ENCODE results near the gene DLGAP1. TPM values are rescaled to one million over a fixed set of nuclear protein-coding genes. Genes with fewer than 3 reads are reported as not detected.

The DLGAP1 gene
- polyA plus RNA-seq, 6 donors from 2014 or later: 0.32 TPM; not detected in 5

DNA sequence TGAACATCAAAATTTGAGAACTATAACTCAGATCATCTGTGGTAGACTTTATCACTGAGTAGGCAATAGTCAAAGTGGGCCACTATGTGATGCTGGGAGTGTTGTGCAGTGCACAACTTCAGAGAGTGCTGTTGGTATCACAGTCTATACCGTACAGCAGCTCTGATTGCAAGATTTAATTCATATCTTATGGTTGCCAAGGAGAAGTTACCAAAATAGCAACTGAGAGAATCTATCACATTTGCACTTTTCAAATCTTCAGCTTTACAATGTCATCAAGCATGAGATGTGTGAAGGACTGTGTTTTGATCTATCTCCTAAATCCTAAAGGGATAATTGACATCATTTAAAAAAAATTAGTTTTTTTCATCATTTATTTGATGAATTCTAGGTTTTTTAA, 216.1 kb downstream of the DLGAP1 start:
- H3K4me3 Mint-ChIP-seq: no peak overlapping the region
- no peaks in the 10 kb centered on the region for H3K36me3 Mint-ChIP-seq
- H3K27me3 Mint-ChIP-seq: no peaks in the 10 kb centered on the region
- H3K27ac Mint-ChIP-seq: no peak overlapping the region
- DNase-seq (no peak), ATAC-seq (ENCODE audit: low read depth in 2 of 2) (no peak)
- H3K9me3 Mint-ChIP-seq: peaks cover 0 to 4% (median 0%) of the 10 kb centered on the region in 7 donors
- H3K4me1 Mint-ChIP-seq: no peaks in the 10 kb centered on the region

DNA sequence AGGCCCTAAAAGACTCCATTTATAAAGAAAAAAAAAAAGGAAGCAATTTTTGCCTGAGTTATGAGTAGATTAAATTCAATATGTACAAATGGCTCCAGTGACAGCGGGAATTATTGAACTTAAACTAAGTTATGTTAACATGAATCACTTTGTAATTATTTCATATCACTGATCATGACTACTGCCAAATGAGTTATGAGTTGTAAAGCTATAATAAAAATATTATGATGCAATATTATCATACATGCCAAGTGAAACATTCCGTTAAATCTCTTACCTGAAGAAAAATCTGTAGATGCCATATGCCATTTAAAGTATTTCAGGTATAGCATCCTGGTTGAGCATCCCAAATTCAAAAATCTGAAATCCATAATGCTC, 217.5 kb downstream of the DLGAP1 start:
- H3K36me3 Mint-ChIP-seq: no peaks in the 10 kb centered on the region
- no peak for ATAC-seq (ENCODE audit: low read depth in 2 of 2)
- H3K4me1 Mint-ChIP-seq: no peaks in the 10 kb centered on the region
- no peak overlapping the region for H3K4me3 Mint-ChIP-seq
- peaks cover 0 to 4% (median 0%) of the 10 kb centered on the region in 7 donors for H3K9me3 Mint-ChIP-seq
- no peak overlapping the region for H3K27ac Mint-ChIP-seq
- no peaks in the 10 kb centered on the region for H3K27me3 Mint-ChIP-seq
- DNase-seq: no peak

DNA sequence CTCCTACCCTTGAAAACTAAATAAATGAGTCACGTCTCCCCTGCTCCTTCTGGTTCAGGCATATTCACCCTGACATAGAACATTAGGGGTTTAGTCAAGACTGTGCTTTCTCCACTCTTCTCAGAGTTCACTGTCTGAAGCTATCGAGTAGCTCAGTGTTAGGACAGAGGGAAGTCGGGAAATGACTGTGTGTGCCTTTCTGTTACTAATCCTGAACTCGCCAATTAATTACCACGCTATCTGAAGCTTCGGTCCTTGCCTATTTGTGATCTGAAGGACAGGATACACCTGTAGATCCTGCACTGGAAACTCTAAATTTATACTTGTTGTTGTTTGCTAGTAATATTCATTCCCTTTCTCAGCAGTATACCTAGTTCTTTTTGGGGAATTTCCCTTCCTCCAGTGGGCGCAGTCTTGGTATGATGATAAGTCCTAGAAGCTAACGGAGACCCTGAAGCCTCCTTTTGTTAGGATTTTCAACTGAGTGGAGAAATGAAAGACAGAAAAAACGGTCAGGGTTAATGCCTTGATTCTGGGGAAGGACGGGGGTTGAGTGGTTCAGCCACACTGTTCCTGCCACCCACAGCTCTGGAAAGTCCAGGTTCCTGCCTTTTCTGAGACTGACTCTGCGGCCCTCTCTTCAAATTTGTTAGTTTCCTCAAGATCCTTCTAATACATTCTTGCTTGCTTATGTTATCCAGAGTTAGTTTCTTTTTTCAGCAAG, 218.0 kb downstream of the DLGAP1 start:
- H3K9me3 Mint-ChIP-seq: peaks cover 0 to 4% (median 0%) of the 10 kb centered on the region in 7 donors
- ATAC-seq (ENCODE audit: low read depth in 2 of 2) (no peak), DNase-seq (no peak)
- no peaks in the 10 kb centered on the region for H3K27me3 Mint-ChIP-seq
- no peak overlapping the region for H3K27ac Mint-ChIP-seq
- H3K4me3 Mint-ChIP-seq: no peak overlapping the region
- no peaks in the 10 kb centered on the region for H3K36me3 Mint-ChIP-seq
- H3K4me1 Mint-ChIP-seq: no peaks in the 10 kb centered on the region

- Mint-ChIP-seq H3K9me3 (peaks cover 0 to 9% (median under 1%) of the 10 kb centered on the region in 7 donors), H3K27me3 (no peaks in the 10 kb centered on the region), H3K4me3 (no peak overlapping the region), H3K4me1 (no peaks in the 10 kb centered on the region), H3K27ac (no peak overlapping the region), H3K36me3 (no peaks in the 10 kb centered on the region)
- ATAC-seq (ENCODE audit: low read depth in 2 of 2) (no peak), DNase-seq (no peak)
Observed at GRCh38 chr18:4233468-4233867, 221.6 kb downstream of the DLGAP1 start.

GRCh38 chr18:4232656-4233055, 222.5 kb downstream of the DLGAP1 start:
- no peaks in the 10 kb centered on the region for H3K27me3 Mint-ChIP-seq
- DNase-seq (no peak), ATAC-seq (ENCODE audit: low read depth in 2 of 2) (no peak)
- H3K4me3 Mint-ChIP-seq: no peak overlapping the region
- H3K36me3 Mint-ChIP-seq: no peaks in the 10 kb centered on the region
- H3K4me1 Mint-ChIP-seq: no peaks in the 10 kb centered on the region
- peaks cover 0 to 17% (median 4%) of the 10 kb centered on the region in 7 donors for H3K9me3 Mint-ChIP-seq
- no peak overlapping the region for H3K27ac Mint-ChIP-seq

DNA sequence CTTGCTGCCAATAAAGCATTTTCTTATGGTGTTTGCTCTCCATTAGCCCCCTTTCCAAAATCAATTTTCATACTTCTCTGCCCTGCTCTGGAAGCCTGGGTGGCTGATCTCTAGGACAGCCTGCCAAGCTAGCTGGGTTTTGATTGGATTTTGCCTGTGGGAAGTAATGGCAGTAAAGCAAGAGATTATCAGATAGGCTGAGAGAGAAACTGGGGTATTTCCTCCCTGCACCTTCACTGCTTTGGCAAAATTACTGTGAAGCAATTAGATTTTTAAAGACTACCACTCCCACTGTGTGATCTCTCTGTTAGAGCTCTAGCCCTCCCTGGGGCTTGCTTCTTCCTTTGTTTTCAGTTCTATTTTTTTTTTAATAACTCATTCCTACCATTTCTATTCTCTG, 223.8 kb downstream of the DLGAP1 start:
- no peaks in the 10 kb centered on the region for H3K4me1 Mint-ChIP-seq
- no peaks in the 10 kb centered on the region for H3K27me3 Mint-ChIP-seq
- H3K27ac Mint-ChIP-seq: no peak overlapping the region
- H3K36me3 Mint-ChIP-seq: no peaks in the 10 kb centered on the region
- H3K4me3 Mint-ChIP-seq: no peak overlapping the region
- ATAC-seq (ENCODE audit: low read depth in 2 of 2) (no peak), DNase-seq (no peak)
- H3K9me3 Mint-ChIP-seq: peaks cover 0 to 23% (median 6%) of the 10 kb centered on the region in 7 donors

DNA sequence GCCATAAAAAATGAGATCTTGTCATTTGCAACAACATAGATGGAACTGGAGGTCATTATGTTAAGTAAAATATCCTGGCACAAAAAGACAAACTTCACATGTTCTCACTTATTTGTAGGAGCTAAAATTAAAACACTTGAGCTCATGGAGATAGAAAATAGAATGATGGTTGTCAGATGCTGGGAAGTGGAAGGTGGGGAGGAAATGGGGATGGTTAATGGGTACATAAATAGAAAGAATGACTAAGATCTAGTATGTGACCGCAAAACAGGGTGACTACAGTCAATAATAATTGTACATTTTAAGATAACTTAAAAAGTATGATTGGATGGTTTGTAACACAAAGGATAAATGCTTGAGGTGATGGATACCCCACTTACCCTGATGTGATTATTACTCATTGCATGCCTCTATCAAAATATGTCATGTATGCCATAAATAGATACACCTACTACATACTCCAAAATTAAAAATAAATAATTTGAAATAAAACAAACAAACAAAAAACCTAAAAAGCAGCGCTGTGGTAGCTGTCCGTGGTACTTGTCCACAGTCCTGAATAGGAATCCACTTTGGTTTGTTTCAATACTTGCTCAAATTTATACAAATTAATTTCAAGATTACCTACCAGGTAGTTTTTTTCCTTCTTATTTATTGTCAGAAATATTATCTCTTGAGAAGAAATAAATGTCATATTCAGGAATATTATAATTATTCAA, 224.5 kb downstream of the DLGAP1 start:
- DNase-seq (no peak), ATAC-seq (ENCODE audit: low read depth in 2 of 2) (no peak)
- Mint-ChIP-seq H3K4me3 (no peak overlapping the region), H3K36me3 (no peaks in the 10 kb centered on the region), H3K27me3 (no peaks in the 10 kb centered on the region), H3K27ac (no peak overlapping the region), H3K4me1 (no peaks in the 10 kb centered on the region), H3K9me3 (peaks cover 0 to 23% (median 6%) of the 10 kb centered on the region in 7 donors)

DNA sequence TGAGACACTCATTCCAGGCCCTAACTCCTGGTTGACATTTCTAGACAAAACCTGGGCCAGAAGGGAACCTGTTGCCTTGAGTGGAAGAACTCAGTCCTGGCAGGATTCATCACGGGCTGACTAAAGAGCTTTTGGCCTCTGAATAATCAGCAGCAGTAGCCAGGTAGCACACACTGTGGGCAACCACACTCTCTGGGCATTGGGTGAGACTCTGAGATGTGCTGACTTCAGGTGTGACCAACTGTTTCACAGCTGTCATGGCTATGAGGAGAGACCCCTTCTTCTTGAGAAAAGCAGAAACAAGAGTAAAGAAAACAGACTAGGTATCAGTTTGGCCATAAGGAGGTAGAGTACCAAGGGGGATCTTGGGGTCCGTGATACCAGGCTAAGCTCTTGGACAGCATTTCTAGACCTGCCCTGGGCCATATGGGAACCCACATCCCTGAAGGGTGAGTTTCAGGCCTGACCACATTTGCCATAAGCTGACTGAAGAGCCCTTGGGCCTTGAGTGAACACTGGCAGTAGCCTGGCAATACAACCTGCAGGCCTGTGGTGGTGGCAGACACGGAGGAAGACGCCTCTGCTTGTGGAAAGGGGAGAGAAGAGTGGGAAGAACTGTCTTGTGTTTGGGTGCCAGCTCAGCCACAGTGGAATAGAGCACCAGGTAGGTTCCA, 230.9 kb downstream of the DLGAP1 start:
- Mint-ChIP-seq H3K36me3 (no peaks in the 10 kb centered on the region), H3K4me3 (no peak overlapping the region), H3K4me1 (no peaks in the 10 kb centered on the region), H3K27ac (no peak overlapping the region), H3K27me3 (peaks cover 0 to 5% (median 0%) of the 10 kb centered on the region in 3 donors), H3K9me3 (peaks cover 0 to 20% (median 6%) of the 10 kb centered on the region in 7 donors)
- ATAC-seq (ENCODE audit: low read depth in 2 of 2) (no peak), DNase-seq (no peak)

DNA sequence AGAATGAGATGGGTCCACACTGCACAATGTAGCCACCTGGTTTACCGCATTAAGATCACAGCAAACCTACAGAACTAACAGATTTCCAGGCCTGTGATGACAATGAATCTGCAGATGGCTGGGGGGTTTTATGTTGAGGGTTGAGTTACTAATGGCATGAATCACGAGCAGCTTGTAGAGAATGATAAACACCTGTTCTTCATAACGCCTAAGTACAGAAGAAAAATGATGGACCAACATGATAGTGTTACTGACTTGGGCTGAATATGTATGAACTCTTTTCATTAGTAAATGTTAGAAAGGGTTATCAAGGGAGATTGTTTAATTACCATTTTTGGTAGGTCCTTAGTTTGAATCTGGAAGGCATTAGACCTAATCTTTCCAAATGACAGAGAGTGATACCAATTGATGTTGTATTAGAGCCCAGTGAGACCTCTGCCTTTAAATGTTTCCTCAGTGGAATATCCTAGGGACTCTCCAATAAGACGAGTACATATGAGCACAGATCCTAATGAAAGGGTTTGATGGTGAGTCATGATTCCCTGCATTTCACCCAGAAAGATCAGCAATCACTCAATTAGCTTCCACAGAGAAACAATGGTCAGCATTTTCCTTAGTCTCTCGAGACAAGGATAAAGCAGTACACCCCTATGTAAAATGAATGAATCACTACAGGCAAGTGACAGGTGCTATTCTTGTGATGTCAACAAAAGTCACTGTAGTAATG, 243.8 kb downstream of the DLGAP1 start:
- no peaks in the 10 kb centered on the region for H3K36me3 Mint-ChIP-seq
- ATAC-seq (ENCODE audit: low read depth in 2 of 2): no peak
- H3K27ac Mint-ChIP-seq: no peak overlapping the region
- H3K4me3 Mint-ChIP-seq: no peak overlapping the region
- no peaks in the 10 kb centered on the region for H3K4me1 Mint-ChIP-seq
- H3K27me3 Mint-ChIP-seq: no peaks in the 10 kb centered on the region
- H3K9me3 Mint-ChIP-seq: peaks cover 0 to 18% (median 0%) of the 10 kb centered on the region in 7 donors
- DNase-seq: no peak

- H3K9me3 Mint-ChIP-seq: peaks cover 0 to 26% (median 4%) of the 10 kb centered on the region in 7 donors
- H3K36me3 Mint-ChIP-seq: no peaks in the 10 kb centered on the region
- H3K27ac Mint-ChIP-seq: no peak overlapping the region
- DNase-seq (no peak), ATAC-seq (ENCODE audit: low read depth in 2 of 2) (no peak)
- H3K4me1 Mint-ChIP-seq: no peaks in the 10 kb centered on the region
- no peak overlapping the region for H3K4me3 Mint-ChIP-seq
- H3K27me3 Mint-ChIP-seq: no peaks in the 10 kb centered on the region
Observed at GRCh38 chr18:4208366-4208765, 246.7 kb downstream of the DLGAP1 start.

DNA sequence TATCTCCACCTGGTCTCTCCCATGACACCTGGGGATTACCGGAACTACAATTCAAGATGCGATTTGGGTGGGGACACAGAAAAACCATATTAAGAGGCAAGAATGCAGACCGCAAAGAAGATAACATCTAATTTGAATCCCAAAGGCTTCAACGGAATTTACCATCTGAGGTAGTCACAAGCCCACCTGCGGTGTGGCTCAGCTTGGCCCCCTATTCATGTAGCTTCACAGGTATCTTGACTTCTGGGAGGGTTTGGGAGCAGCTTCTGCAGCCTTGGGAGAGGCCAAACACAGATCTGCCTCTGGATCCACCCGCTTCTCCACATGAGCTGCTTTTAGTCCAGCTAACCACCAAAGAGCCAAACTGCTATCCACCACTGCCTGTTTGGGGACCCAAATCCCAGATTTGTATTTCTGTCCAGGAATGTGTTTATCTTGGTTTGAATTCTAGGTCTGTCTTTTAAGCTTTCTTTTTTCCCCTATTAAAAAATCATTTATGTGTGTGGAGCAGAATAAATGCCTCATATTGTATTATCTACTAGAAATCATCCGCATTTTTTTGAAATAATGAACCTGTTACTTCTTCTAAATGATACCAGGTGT, 247.6 kb downstream of the DLGAP1 start:
- no peak overlapping the region for H3K27ac Mint-ChIP-seq
- no peaks in the 10 kb centered on the region for H3K27me3 Mint-ChIP-seq
- no peaks in the 10 kb centered on the region for H3K36me3 Mint-ChIP-seq
- H3K4me3 Mint-ChIP-seq: no peak overlapping the region
- H3K9me3 Mint-ChIP-seq: peaks cover 0 to 27% (median 4%) of the 10 kb centered on the region in 7 donors
- ATAC-seq (ENCODE audit: low read depth in 2 of 2) (no peak), DNase-seq (no peak)
- no peaks in the 10 kb centered on the region for H3K4me1 Mint-ChIP-seq

GRCh38 chr18:4204438-4204720, 250.7 kb downstream of the DLGAP1 start:
- ATAC-seq (ENCODE audit: low read depth in 2 of 2): no peak
- DNase-seq: no peak
- H3K4me1 Mint-ChIP-seq: no peaks in the 10 kb centered on the region
- no peak overlapping the region for H3K4me3 Mint-ChIP-seq
- peaks cover 0 to 20% (median 4%) of the 10 kb centered on the region in 7 donors for H3K9me3 Mint-ChIP-seq
- no peak overlapping the region for H3K27ac Mint-ChIP-seq
- no peaks in the 10 kb centered on the region for H3K27me3 Mint-ChIP-seq
- H3K36me3 Mint-ChIP-seq: no peaks in the 10 kb centered on the region
